ENCODE measurements around the gene DISP2. TPM values are rescaled to one million over a fixed set of nuclear protein-coding genes. Genes with fewer than 3 reads are reported as not detected.
A peak's percentile ranks its signal among the peaks of the same experiment; 100 is the strongest.

The DISP2 gene
- total RNA-seq, 1 experiment from 2014 or later: 0.87 TPM

DNA sequence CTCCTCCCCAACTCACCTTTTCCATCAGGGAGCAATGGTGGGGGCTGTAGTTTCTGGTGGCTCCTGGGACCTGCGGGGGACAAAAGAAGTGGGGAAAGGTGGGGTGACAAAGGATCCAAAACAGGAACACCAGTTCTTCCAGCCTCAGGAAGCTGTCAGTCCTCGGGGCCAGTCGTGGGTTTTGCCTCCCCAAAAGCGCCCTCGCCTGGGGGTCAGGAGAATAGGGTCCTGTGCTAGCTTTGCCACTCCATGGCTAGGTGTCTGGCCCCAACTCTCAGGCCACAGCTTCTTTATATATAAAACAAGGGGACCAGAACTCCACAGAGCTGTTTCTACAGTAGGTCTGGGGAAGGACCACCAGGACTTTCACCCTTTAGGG lies 21.3 kb upstream of the DISP2 start:
- no peak overlapping the region; the same call in 1 of the 2 replicates for H3K27ac ChIP-seq (ENCODE audit: low read length)
- no peaks in the 10 kb centered on the region for H4K20me1 ChIP-seq (ENCODE audit: low read length)
- no peak for TF ChIP-seq CTCF (conservative IDR thresholded peaks at IDR 0.05; ENCODE audit: low read depth, low read length)
- no peak for TF ChIP-seq EZH2phosphoT487 (IDR thresholded peaks at IDR 0.05; ENCODE audit: borderline replicate concordance, low read length)
- CTCF ChIA-PET: no interaction called here
- intact Hi-C loops (cut with micrococcal nuclease): loop anchor here (5.0 kb wide), 1 partner anchor 229 kb away; the partner anchor contains the start of gene BMF
- H2AFZ ChIP-seq (ENCODE audit: low read length): no peak overlapping the region
- peaks cover 48% of the 10 kb centered on the region for H3K36me3 ChIP-seq (ENCODE audit: low read depth, low read length)
- no peak for ATAC-seq
- DNase-seq: no peak
- peak overlapping the region; percentile 75; the same call in 1 of the 2 replicates for H3K4me3 ChIP-seq (ENCODE audit: low read length)
- no peaks in the 10 kb centered on the region for H3K9me2 ChIP-seq (replicated peaks; ENCODE audit: low read length)
- POLR2A ChIA-PET (ENCODE audit: unreplicated experiment): no interaction called here
- peak overlapping the region; percentile 97 for H3K4me2 ChIP-seq (ENCODE audit: low read length)
- peaks cover 11% of the 10 kb centered on the region for H3F3A ChIP-seq (ENCODE audit: low read length, unreplicated experiment)
- H3K9ac ChIP-seq (ENCODE audit: low read length): no peak overlapping the region
- H3K4me1 ChIP-seq (ENCODE audit: insufficient read depth, low read length): peaks cover 52% of the 10 kb centered on the region
- BruUV-seq (replicated peaks): no TSS peak
- peaks cover 62% of the 10 kb centered on the region for H3K79me2 ChIP-seq (ENCODE audit: low read length)
- no peaks in the 10 kb centered on the region for H3K9me3 ChIP-seq (ENCODE audit: low read length)
- H3K27me3 ChIP-seq (ENCODE audit: low read length): no peaks in the 10 kb centered on the region

DNA sequence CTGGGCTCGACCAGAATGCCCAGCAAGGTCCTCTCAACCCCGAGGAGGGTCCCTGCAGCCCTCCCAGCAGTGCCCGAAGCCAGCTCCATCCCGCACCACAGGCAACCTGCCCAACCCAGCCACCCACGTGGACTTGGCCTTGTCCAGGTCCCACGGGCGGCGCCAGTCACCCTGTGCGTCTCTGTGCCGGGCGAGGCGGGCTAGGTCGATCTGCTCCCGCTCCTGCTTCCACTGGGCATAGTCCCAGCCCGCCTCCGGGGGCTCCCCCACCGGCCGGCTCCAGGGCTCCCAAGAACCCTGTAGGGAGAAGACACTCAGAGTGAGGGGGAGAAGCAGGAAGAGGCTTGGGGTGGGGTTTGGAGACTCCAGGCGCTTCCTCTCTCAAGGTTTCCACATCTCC lies 20.4 kb upstream of the DISP2 start:
- Histone ChIP-seq H3K4me1 (ENCODE audit: insufficient read depth, low read length) (peaks cover 61% of the 10 kb centered on the region), H3K9me3 (ENCODE audit: low read length) (no peaks in the 10 kb centered on the region), H3K27me3 (ENCODE audit: low read length) (no peaks in the 10 kb centered on the region), H3K27ac (ENCODE audit: low read length) (peak overlapping the region; percentile 100), H3K4me2 (ENCODE audit: low read length) (peak overlapping the region; percentile 97), H3K79me2 (ENCODE audit: low read length) (peaks cover 63% of the 10 kb centered on the region), H4K20me1 (ENCODE audit: low read length) (no peaks in the 10 kb centered on the region), H3F3A (ENCODE audit: low read length, unreplicated experiment) (peaks cover 9% of the 10 kb centered on the region), H3K4me3 (ENCODE audit: low read length) (peak overlapping the region; percentile 75), H2AFZ (ENCODE audit: low read length) (no peak overlapping the region), H3K36me3 (ENCODE audit: low read depth, low read length) (peaks cover 48% of the 10 kb centered on the region), H3K9me2 (replicated peaks; ENCODE audit: low read length) (no peaks in the 10 kb centered on the region), H3K9ac (ENCODE audit: low read length) (peak overlapping the region; percentile 98)
- no peak for TF ChIP-seq EZH2phosphoT487 (IDR thresholded peaks at IDR 0.05; ENCODE audit: borderline replicate concordance, low read length)
- no peak for TF ChIP-seq CTCF (conservative IDR thresholded peaks at IDR 0.05; ENCODE audit: low read depth, low read length)
- no peak for TF ChIP-seq EZH2 (IDR thresholded peaks at IDR 0.05; ENCODE audit: low read length, unreplicated experiment)
- no TSS peak for BruUV-seq (replicated peaks)
- ChIA-PET POLR2A (ENCODE audit: unreplicated experiment) (interaction anchor here (2.0 kb wide), 1 partner anchor 9 kb away, joined by 8 read pairs; no protein-coding TSS in a partner anchor), CTCF (interaction anchor here (0.5 to 2.0 kb wide), 4 partner anchors 9 to 48 kb away, joined by 3 to 10 read pairs (median 4); no protein-coding TSS in a partner anchor)
- intact Hi-C loops (cut with micrococcal nuclease): loop anchor here (5.0 kb wide), 1 partner anchor 230 kb away; the partner anchor contains the start of gene BMF
- ATAC-seq: no peak
- DNase-seq: no peak

- Histone ChIP-seq H3K27me3 (ENCODE audit: low read length) (no peaks in the 10 kb centered on the region), H4K20me1 (ENCODE audit: low read length) (no peaks in the 10 kb centered on the region), H3K36me3 (ENCODE audit: low read depth, low read length) (peaks cover 48% of the 10 kb centered on the region), H2AFZ (ENCODE audit: low read length) (no peak overlapping the region), H3K79me2 (ENCODE audit: low read length) (peaks cover 63% of the 10 kb centered on the region), H3F3A (ENCODE audit: low read length, unreplicated experiment) (peaks cover 10% of the 10 kb centered on the region), H3K27ac (ENCODE audit: low read length) (peak overlapping the region; percentile 100), H3K9ac (ENCODE audit: low read length) (peak overlapping the region; percentile 98), H3K4me2 (ENCODE audit: low read length) (peak overlapping the region; percentile 97), H3K9me3 (ENCODE audit: low read length) (no peaks in the 10 kb centered on the region), H3K4me3 (ENCODE audit: low read length) (peak overlapping the region; percentile 75), H3K9me2 (replicated peaks; ENCODE audit: low read length) (no peaks in the 10 kb centered on the region), H3K4me1 (ENCODE audit: insufficient read depth, low read length) (peaks cover 66% of the 10 kb centered on the region)
- ChIA-PET CTCF (interaction anchor here (0.5 to 2.0 kb wide), 7 partner anchors 10 to 49 kb away, joined by 3 to 10 read pairs (median 4); partner anchors contain the start of gene INAFM2), POLR2A (ENCODE audit: unreplicated experiment) (interaction anchor here (1.1 to 2.0 kb wide), 2 partner anchors 10 to 13 kb away, joined by 3 to 8 read pairs; no protein-coding TSS in a partner anchor)
- intact Hi-C loops (cut with micrococcal nuclease): loop anchor here (1.0 to 5.0 kb wide), 3 partner anchors 17 to 231 kb away; partner anchors contain the start of gene BMF
- BruUV-seq (replicated peaks): no TSS peak
- TF ChIP-seq CTCF (conservative IDR thresholded peaks at IDR 0.05; ENCODE audit: low read depth, low read length) (peak; percentile 90), EZH2phosphoT487 (IDR thresholded peaks at IDR 0.05; ENCODE audit: borderline replicate concordance, low read length) (no peak)
- peak; percentile 3; the same call in 1 of the 2 replicates for ATAC-seq
- DNase-seq: peak; percentile 73
Measured at GRCh38 chr15:40338041-40338657, 19.9 kb upstream of the DISP2 start.
